ENCODE measurements around the gene KRT80.

Gene KRT80

GRCh38 chr12:52141875-52142274 is 49.9 kb downstream of the KRT80 start:
- DNase-seq (ENCODE audit: low read depth in 4 of 4, low spot score in 1 of 4) = no peak

- no peak for DNase-seq (ENCODE audit: low read depth in 4 of 4, low spot score in 1 of 4)
Observed at GRCh38 chr12:52141306-52141705, 50.5 kb downstream of the KRT80 start.

GRCh38 chr12:52139579-52140062 is 52.2 kb downstream of the KRT80 start:
- peak in 1 of 4 experiments; percentile 22 for DNase-seq (ENCODE audit: low read depth in 4 of 4, low spot score in 1 of 4)

GRCh38 chr12:52139147-52139546 is 52.7 kb downstream of the KRT80 start:
- no peak for DNase-seq (ENCODE audit: low read depth in 4 of 4, low spot score in 1 of 4)

- DNase-seq (ENCODE audit: low read depth in 4 of 4, low spot score in 1 of 4) = no peak
Observed at GRCh38 chr12:52137746-52138145, 54.1 kb downstream of the KRT80 start.

GRCh38 chr12:52132754-52133161 is 59.1 kb downstream of the KRT80 start:
- no peak for DNase-seq (ENCODE audit: low read depth in 4 of 4, low spot score in 1 of 4)

- no peak for DNase-seq (ENCODE audit: low read depth in 4 of 4, low spot score in 1 of 4)
Observed at GRCh38 chr12:52130711-52131110, 61.1 kb downstream of the KRT80 start.

- DNase-seq (ENCODE audit: low read depth in 4 of 4, low spot score in 1 of 4) = no peak
Observed at GRCh38 chr12:52127683-52128450, 63.9 kb downstream of the KRT80 start.

- DNase-seq (ENCODE audit: low read depth in 4 of 4, low spot score in 1 of 4) = no peak
Observed at GRCh38 chr12:52126605-52127578, 64.9 kb downstream of the KRT80 start.

GRCh38 chr12:52126050-52126604 is 65.7 kb downstream of the KRT80 start:
- DNase-seq (ENCODE audit: low read depth in 4 of 4, low spot score in 1 of 4) = no peak

GRCh38 chr12:52125476-52125900 is 66.3 kb downstream of the KRT80 start:
- no peak for DNase-seq (ENCODE audit: low read depth in 4 of 4, low spot score in 1 of 4)

- DNase-seq (ENCODE audit: low read depth in 4 of 4, low spot score in 1 of 4) = no peak
Observed at GRCh38 chr12:52123487-52124186, 68.2 kb downstream of the KRT80 start.

- DNase-seq (ENCODE audit: low read depth in 4 of 4, low spot score in 1 of 4) = no peak
Observed at GRCh38 chr12:52122904-52123303, 68.9 kb downstream of the KRT80 start.

- no peak for DNase-seq (ENCODE audit: low read depth in 4 of 4, low spot score in 1 of 4)
Observed at GRCh38 chr12:52122540-52122871, 69.3 kb downstream of the KRT80 start.

- peak; percentile 45 to 53 (median 48) for DNase-seq (ENCODE audit: low read depth in 4 of 4, low spot score in 1 of 4)
Observed at GRCh38 chr12:52121824-52122539, 69.8 kb downstream of the KRT80 start.

GRCh38 chr12:52120951-52121823 is 70.6 kb downstream of the KRT80 start:
- no peak for DNase-seq (ENCODE audit: low read depth in 4 of 4, low spot score in 1 of 4)

GRCh38 chr12:52119398-52120254 is 72.2 kb downstream of the KRT80 start:
- DNase-seq (ENCODE audit: low read depth in 4 of 4, low spot score in 1 of 4) = peak in 1 of 4 experiments; percentile 31

All from stimulated activated CD4-positive, alpha-beta T cell treated with anti-CD3 and anti-CD28 coated beads, Interleukin-1b, Interleukin-23, amount 100 ng/mL, for 24 hours (primary cell).